Measurements from ENCODE around the gene CCDC81.
"Not testable (repeated sequence)": the region's sequence is repeated elsewhere in the genome, so short reads cannot be mapped to it uniquely, and the experiment has no call there.

CCDC81 gene

DNA sequence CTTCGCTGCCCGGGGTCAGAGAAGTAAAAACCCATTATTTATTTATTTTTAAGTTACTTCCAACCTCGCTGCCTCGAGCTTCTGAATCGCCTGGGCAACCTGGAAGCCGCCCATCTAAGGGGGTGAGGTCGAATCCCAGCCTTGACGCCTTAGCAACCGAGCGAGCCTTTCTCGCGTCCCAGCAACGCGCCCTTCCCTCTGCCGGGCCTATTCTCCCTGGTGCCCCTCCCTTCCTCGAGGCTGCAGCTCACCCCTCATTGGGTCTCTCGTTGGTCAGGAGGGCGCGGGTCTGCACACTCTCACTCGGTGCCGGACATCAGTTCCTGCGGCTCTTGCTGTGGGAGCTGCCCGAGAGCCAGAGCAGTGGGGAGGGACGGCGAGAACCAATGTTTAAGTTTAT is at the start of gene CCDC81:
TSS of gene CCDC81 (plus strand) at position 302 of the 400 bp plus-strand sequence. CDS start 277 bp downstream, outside the sequence.
- DNase-seq (ENCODE audit: low spot score), result no peak

DNA sequence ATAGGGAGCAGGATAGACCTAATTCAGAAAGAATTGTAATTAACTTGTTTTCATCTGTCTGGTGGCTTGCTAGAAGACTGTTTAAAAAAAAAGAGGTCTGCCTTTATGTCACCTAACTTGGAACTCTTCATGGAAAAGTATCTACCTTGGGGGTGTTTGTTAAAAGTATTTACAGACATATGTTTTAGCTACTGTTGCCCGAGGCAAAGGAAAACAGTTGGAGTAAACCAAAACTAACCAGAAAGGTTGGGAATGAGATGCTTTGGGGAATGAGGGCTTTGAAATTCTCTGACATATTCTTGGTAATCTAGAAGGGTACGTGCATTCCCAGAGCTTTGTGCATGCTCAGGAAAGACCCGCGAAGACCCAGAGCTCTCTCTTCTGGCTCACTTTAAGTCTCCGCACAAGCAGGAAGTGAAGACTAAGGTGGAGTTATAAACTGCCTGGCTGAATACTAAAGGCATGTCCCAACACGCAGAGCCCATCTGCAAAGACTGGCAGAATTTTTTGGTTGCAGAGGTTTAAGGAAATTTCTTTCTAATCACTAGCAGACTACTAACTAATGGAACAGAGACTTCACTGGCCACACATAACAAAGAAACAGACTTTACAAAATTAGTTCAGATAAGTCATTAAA is 39.4 kb upstream of the CCDC81 start:
- TF ChIP-seq, protein P1, sequence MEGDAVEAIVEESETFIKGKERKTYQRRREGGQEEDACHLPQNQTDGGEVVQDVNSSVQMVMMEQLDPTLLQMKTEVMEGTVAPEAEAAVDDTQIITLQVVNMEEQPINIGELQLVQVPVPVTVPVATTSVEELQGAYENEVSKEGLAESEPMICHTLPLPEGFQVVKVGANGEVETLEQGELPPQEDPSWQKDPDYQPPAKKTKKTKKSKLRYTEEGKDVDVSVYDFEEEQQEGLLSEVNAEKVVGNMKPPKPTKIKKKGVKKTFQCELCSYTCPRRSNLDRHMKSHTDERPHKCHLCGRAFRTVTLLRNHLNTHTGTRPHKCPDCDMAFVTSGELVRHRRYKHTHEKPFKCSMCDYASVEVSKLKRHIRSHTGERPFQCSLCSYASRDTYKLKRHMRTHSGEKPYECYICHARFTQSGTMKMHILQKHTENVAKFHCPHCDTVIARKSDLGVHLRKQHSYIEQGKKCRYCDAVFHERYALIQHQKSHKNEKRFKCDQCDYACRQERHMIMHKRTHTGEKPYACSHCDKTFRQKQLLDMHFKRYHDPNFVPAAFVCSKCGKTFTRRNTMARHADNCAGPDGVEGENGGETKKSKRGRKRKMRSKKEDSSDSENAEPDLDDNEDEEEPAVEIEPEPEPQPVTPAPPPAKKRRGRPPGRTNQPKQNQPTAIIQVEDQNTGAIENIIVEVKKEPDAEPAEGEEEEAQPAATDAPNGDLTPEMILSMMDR (IDR thresholded peaks at IDR 0.05; ENCODE audit: extremely low read depth, missing control alignments), result no peak
- no peak for DNase-seq (ENCODE audit: low spot score)

More for the DNA sequence above, at the start of gene CCDC81:
- TF ChIP-seq, protein P1 (IDR thresholded peaks at IDR 0.05; ENCODE audit: extremely low read depth, missing control alignments), result no peak

DNA sequence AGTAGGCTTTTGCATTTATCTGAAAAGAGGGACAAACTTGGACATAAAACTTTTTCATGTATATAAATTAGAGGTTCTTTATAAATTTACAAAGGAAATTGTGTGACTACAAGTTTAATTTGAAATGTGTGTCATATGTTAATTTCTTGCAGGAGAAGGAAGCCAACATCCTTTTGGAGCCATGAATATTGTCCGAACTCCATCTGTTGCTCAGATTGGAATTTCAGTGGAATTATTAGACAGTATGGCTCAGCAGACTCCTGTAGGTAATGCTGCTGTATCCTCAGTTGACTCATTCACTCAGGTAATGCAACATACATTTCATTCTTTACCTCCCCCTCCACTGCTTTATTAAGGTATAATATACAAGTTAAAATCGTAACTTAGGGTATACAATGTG is 37.5 kb upstream of the CCDC81 start:
- no peak for DNase-seq (ENCODE audit: low spot score)
- TF ChIP-seq, protein P1 (IDR thresholded peaks at IDR 0.05; ENCODE audit: extremely low read depth, missing control alignments), result no peak

DNA sequence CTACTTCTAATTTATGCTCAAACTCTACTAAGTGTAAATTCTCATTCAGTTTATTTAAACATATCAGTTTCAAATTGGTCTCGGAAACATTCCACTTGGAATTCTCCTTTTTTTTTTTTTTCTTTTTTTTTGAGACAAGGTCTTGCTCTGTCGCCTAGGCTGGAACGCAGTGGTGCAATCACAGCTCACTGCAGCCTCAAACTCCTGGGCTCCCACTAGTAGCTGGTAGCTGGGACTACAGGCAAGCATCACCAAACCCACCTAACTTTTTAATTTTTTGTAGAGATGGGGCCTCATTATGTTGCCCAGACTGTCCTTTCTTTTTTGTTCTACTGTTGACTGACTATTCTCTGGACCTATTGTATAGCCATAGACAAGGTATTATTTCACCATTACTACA is 33.3 kb upstream of the CCDC81 start:
- TF ChIP-seq, protein P1 (IDR thresholded peaks at IDR 0.05; ENCODE audit: extremely low read depth, missing control alignments), result no peak
- no peak for DNase-seq (ENCODE audit: low spot score)

DNA sequence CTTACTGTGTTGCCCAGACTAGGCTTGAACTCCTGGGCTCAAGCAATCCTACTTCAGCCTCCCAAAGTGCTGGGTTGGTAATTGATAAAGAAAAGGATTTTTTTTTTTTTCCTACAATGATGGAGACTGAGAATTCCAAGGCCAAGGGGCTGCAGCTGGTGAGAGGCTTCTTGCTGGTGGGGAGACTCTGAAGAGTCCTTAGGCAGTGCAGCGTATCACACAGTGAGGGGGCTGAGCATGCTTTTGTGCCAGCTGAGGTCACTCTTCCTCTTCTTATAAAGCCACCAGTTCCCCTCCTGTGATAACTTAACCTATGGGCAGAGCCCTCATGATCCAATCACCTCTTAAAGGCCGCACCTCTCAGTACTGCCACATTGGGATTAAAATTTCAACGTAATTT is 28.2 kb upstream of the CCDC81 start:
- TF ChIP-seq, protein P1 (IDR thresholded peaks at IDR 0.05; ENCODE audit: extremely low read depth, missing control alignments), result no peak
- DNase-seq (ENCODE audit: low spot score), result no peak

DNA sequence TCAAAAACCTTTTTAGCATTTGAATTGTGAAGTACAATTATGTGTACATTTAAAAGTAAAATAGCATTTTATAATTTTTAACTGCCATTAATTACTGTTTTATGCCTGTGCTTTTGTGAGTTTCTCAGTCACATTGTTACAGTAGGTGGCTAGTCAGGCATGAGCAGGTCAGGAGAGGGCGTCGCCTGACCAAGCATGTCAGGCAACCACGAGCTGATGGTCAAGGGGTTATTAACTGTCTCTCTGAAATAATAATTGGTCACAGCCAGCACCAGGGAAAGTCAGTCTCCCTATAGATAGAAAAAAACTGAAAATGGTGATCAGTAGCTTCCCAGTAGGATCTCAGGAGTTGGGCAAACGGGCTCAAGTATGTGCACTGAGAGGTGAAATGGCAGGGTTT is 19.4 kb upstream of the CCDC81 start:
- TF ChIP-seq, protein P1 (IDR thresholded peaks at IDR 0.05; ENCODE audit: extremely low read depth, missing control alignments), result no peak
- DNase-seq (ENCODE audit: low spot score), result no peak

DNA sequence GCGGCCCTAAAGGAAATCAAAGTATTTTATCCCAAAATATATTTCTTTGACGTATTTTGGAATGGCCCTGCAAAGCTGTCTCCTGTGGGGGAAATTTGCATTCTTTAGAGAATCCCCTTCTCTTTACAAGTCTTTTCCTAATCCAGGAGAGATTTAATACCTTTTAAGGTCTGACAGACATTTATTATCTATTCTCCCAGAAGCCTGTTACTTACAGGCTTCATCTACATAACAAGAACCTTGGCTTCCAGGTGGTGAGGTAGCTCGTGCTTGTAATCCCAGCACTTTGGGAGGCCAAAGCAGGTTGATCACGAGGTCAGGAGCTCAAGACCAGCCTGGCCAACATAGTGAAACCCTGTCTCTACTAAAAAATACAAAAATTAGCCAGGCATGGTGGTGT is 17.3 kb upstream of the CCDC81 start:
- not testable (repeated sequence) for DNase-seq (ENCODE audit: low spot score)

DNA sequence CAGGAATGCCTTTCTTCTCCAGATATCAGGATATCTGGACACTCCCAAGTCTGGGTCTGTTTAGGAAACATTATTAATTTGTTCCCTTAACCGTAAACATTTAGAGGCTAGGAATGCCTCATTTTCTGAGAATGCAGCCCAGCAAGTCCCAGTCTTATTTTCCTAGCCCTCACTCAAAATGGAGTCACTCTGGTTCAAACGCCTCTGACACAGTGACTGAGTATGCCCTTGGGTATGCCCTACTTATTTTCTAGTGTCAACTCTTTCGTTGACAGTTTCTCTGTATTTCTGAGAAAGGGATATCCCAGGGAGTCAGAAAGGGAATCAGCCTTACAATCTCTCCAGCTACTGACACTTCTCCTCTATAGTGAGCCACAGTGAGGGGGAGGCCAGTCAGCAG is 16.0 kb upstream of the CCDC81 start:
- DNase-seq (ENCODE audit: low spot score), result no peak
- TF ChIP-seq, protein P1 (IDR thresholded peaks at IDR 0.05; ENCODE audit: extremely low read depth, missing control alignments), result no peak

Data from GM20000 (cell line).